Activated CD4-positive, alpha-beta memory T cell treated with anti-CD3 and anti-CD28 coated beads for 36 hours (primary cell): ENCODE data around the gene TSPEAR. TPM values are rescaled to one million over a fixed set of nuclear protein-coding genes. Genes with fewer than 3 reads are reported as not detected.
A peak's percentile ranks its signal among the peaks of the same experiment; 100 is the strongest.
"Not testable (repeated sequence)": the region's sequence is repeated elsewhere in the genome, so short reads cannot be mapped to it uniquely, and the experiment has no call there.

Source experiments
- CTCF ChIA-PET: fragments of 350-600 bp; sonication (Branson Sonifier 250); formaldehyde crosslinking; loops from one replicate; lab custom pipeline; 2021; ENCODE audit warnings: antibody characterized with exemption, inconsistent platforms; lab: Charles Lee
- POLR2A ChIA-PET: fragments of 350-600 bp; sonication (Branson Sonifier 250); formaldehyde crosslinking; loops from one replicate; lab custom pipeline; 2021; ENCODE audit warnings: antibody characterized with exemption; lab: Charles Lee
- DNase-seq: peaks from one replicate; pipeline ENCODE4 v3.0.0-alpha.2; 2020
- H3K27ac Mint-ChIP-seq: one replicate; pipeline ENCODE4 v1.8.0; 2021; ENCODE audit warnings: mixed read lengths
- H3K27me3 Mint-ChIP-seq: one replicate; pipeline ENCODE4 v1.8.0; 2021; ENCODE audit warnings: mixed read lengths
- H3K36me3 Mint-ChIP-seq: one replicate; pipeline ENCODE4 v1.8.0; 2021; ENCODE audit warnings: mixed read lengths
- H3K4me1 Mint-ChIP-seq: one replicate; pipeline ENCODE4 v1.8.0; 2021; ENCODE audit warnings: low read depth, mixed read lengths
- H3K4me3 Mint-ChIP-seq: one replicate; pipeline ENCODE4 v1.8.0; 2021; ENCODE audit warnings: mild to moderate bottlenecking, mixed read lengths
- H3K9me3 Mint-ChIP-seq: one replicate; pipeline ENCODE4 v1.8.0; 2021; ENCODE audit warnings: mixed read lengths
- intact Hi-C: fragments of 100-400 bp; cut with micrococcal nuclease; formaldehyde crosslinking; loops from one replicate; pipeline ENCODE4 v1.15.1; 2023
- total RNA-seq, 2 experiments: library from RNA; stranded (reverse); gene quantifications; one replicate each; pipeline ENCODE4 v1.2.3, GENCODE V29; 2021

The TSPEAR gene
- total RNA-seq, 2 experiments from 2014 or later, result not detected

- H3K27ac Mint-ChIP-seq, result no peak overlapping the region
- POLR2A ChIA-PET, result no interaction called here
- CTCF ChIA-PET, result interaction anchor here (0.6 to 0.7 kb wide), 2 partner anchors 73 to 210 kb away, joined by 3 read pairs; no protein-coding TSS in a partner anchor
- peaks cover 2% of the 10 kb centered on the region for H3K36me3 Mint-ChIP-seq
- intact Hi-C loops, result loop anchor here (10.0 kb wide), 1 partner anchor 71 kb away; the partner anchor contains the start of genes KRTAP12-3 and KRTAP12-4
- no peak overlapping the region for H3K4me3 Mint-ChIP-seq
- H3K9me3 Mint-ChIP-seq, result peaks cover 14% of the 10 kb centered on the region
- DNase-seq, result peak; percentile 71
- H3K4me1 Mint-ChIP-seq, result peaks cover 15% of the 10 kb centered on the region
- peaks cover 13% of the 10 kb centered on the region for H3K27me3 Mint-ChIP-seq
Measured at GRCh38 chr21:44583800-44584147, 127.6 kb downstream of the TSPEAR start.

GRCh38 chr21:44583089-44583799 is 128.1 kb downstream of the TSPEAR start:
- Mint-ChIP-seq H3K27me3 (peaks cover 13% of the 10 kb centered on the region), H3K9me3 (peaks cover 14% of the 10 kb centered on the region), H3K27ac (no peak overlapping the region), H3K4me3 (no peak overlapping the region), H3K36me3 (peaks cover 2% of the 10 kb centered on the region), H3K4me1 (peaks cover 15% of the 10 kb centered on the region)
- CTCF ChIA-PET, result interaction anchor here (0.6 kb wide), 1 partner anchor 80 kb away, joined by 5 read pairs; no protein-coding TSS in a partner anchor
- POLR2A ChIA-PET, result no interaction called here
- intact Hi-C loops, result loop anchor here (10.0 kb wide), 1 partner anchor 72 kb away; the partner anchor contains the start of genes KRTAP12-3 and KRTAP12-4
- DNase-seq, result no peak

- DNase-seq, result no peak
- no peak overlapping the region for H3K27ac Mint-ChIP-seq
- peaks cover 11% of the 10 kb centered on the region for H3K27me3 Mint-ChIP-seq
- intact Hi-C loops, result loop anchor here (10.0 kb wide), 1 partner anchor 73 kb away; the partner anchor contains the start of genes KRTAP12-3 and KRTAP12-4
- peaks cover 4% of the 10 kb centered on the region for H3K36me3 Mint-ChIP-seq
- no peak overlapping the region for H3K4me3 Mint-ChIP-seq
- POLR2A ChIA-PET, result no interaction called here
- H3K9me3 Mint-ChIP-seq, result peaks cover 23% of the 10 kb centered on the region
- peaks cover 15% of the 10 kb centered on the region for H3K4me1 Mint-ChIP-seq
- CTCF ChIA-PET, result no interaction called here
Measured at GRCh38 chr21:44582055-44582454, 129.3 kb downstream of the TSPEAR start.

GRCh38 chr21:44581158-44581557 is 130.2 kb downstream of the TSPEAR start:
- Mint-ChIP-seq H3K4me1 (peaks cover 15% of the 10 kb centered on the region), H3K36me3 (peaks cover 4% of the 10 kb centered on the region)
- CTCF ChIA-PET, result interaction anchor here (0.6 to 1.2 kb wide), 2 partner anchors 212 to 500 kb away, joined by 3 read pairs; no protein-coding TSS in a partner anchor

GRCh38 chr21:44580231-44580821 is 131.0 kb downstream of the TSPEAR start, which contains the start of gene KRTAP10-5:
Gene KRTAP10-5, minus strand, starts transcription at chr21:44580604. Its CDS starts 26 bp downstream, at chr21:44580578.
- H3K27ac Mint-ChIP-seq, DNase-seq, H3K36me3 Mint-ChIP-seq, H3K4me3 Mint-ChIP-seq, POLR2A ChIA-PET, H3K27me3 Mint-ChIP-seq: not testable (repeated sequence)
- CTCF ChIA-PET, result interaction anchor here (1.2 kb wide), 1 partner anchor 213 kb away, joined by 3 read pairs; no protein-coding TSS in a partner anchor
- Mint-ChIP-seq H3K9me3 (peaks cover 33% of the 10 kb centered on the region), H3K4me1 (peaks cover 15% of the 10 kb centered on the region)
- intact Hi-C loops, result loop anchor here (10.0 kb wide), 1 partner anchor 74 kb away; the partner anchor contains the start of genes KRTAP12-3 and KRTAP12-4

More at GRCh38 chr21:44581158-44581557, 130.2 kb downstream of the TSPEAR start:
- H3K27me3 Mint-ChIP-seq, result peaks cover 4% of the 10 kb centered on the region
- no peak overlapping the region for H3K27ac Mint-ChIP-seq
- POLR2A ChIA-PET, result no interaction called here
- H3K4me3 Mint-ChIP-seq, result no peak overlapping the region
- H3K9me3 Mint-ChIP-seq, result peaks cover 30% of the 10 kb centered on the region
- no peak for DNase-seq
- intact Hi-C loops, result loop anchor here (10.0 kb wide), 1 partner anchor 74 kb away; the partner anchor contains the start of genes KRTAP12-3 and KRTAP12-4

- Mint-ChIP-seq H3K4me3 (no peak overlapping the region), H3K36me3 (peaks cover 4% of the 10 kb centered on the region), H3K27ac (no peak overlapping the region), H3K27me3 (no peaks in the 10 kb centered on the region), H3K4me1 (peaks cover 15% of the 10 kb centered on the region), H3K9me3 (peaks cover 33% of the 10 kb centered on the region)
- CTCF ChIA-PET, result no interaction called here
- intact Hi-C loops, result loop anchor here (10.0 kb wide), 1 partner anchor 75 kb away; the partner anchor contains the start of genes KRTAP12-3 and KRTAP12-4
- POLR2A ChIA-PET, result no interaction called here
- no peak for DNase-seq
Measured at GRCh38 chr21:44579833-44580144, 131.6 kb downstream of the TSPEAR start.

GRCh38 chr21:44579056-44579832 is 132.1 kb downstream of the TSPEAR start:
- Mint-ChIP-seq H3K4me3 (no peak overlapping the region), H3K36me3 (peaks cover 4% of the 10 kb centered on the region), H3K4me1 (peaks cover 12% of the 10 kb centered on the region), H3K27me3 (peaks cover 1% of the 10 kb centered on the region), H3K9me3 (peaks cover 33% of the 10 kb centered on the region), H3K27ac (no peak overlapping the region)
- POLR2A ChIA-PET, result no interaction called here
- CTCF ChIA-PET, result no interaction called here
- DNase-seq, result no peak
- intact Hi-C loops, result no loop called here

- H3K4me1 Mint-ChIP-seq, result peaks cover 5% of the 10 kb centered on the region
- peaks cover 33% of the 10 kb centered on the region for H3K9me3 Mint-ChIP-seq
- intact Hi-C loops, result no loop called here
- DNase-seq, result no peak
- H3K27me3 Mint-ChIP-seq, result peaks cover 1% of the 10 kb centered on the region
- H3K36me3 Mint-ChIP-seq, result peaks cover 4% of the 10 kb centered on the region
- ChIA-PET CTCF (no interaction called here), POLR2A (no interaction called here)
- no peak overlapping the region for H3K27ac Mint-ChIP-seq
- H3K4me3 Mint-ChIP-seq, result no peak overlapping the region
Measured at GRCh38 chr21:44578371-44579055, 132.9 kb downstream of the TSPEAR start.

GRCh38 chr21:44576025-44576420 is 135.3 kb downstream of the TSPEAR start:
- POLR2A ChIA-PET, result no interaction called here
- DNase-seq, result no peak
- H3K27ac Mint-ChIP-seq, result no peak overlapping the region

GRCh38 chr21:44575307-44576024 is 135.9 kb downstream of the TSPEAR start:
- Mint-ChIP-seq H3K4me1 (no peaks in the 10 kb centered on the region), H3K9me3 (peaks cover 24% of the 10 kb centered on the region), H3K4me3 (no peak overlapping the region), H3K27ac (no peak overlapping the region), H3K36me3 (peaks cover 2% of the 10 kb centered on the region), H3K27me3 (peaks cover 1% of the 10 kb centered on the region)
- intact Hi-C loops, result no loop called here
- no peak for DNase-seq
- ChIA-PET POLR2A (no interaction called here), CTCF (no interaction called here)

More at GRCh38 chr21:44576025-44576420, 135.3 kb downstream of the TSPEAR start:
- H3K36me3 Mint-ChIP-seq, result peaks cover 3% of the 10 kb centered on the region
- CTCF ChIA-PET, result no interaction called here
- peaks cover 1% of the 10 kb centered on the region for H3K27me3 Mint-ChIP-seq
- no peaks in the 10 kb centered on the region for H3K4me1 Mint-ChIP-seq
- intact Hi-C loops, result no loop called here
- H3K4me3 Mint-ChIP-seq, result no peak overlapping the region
- peaks cover 28% of the 10 kb centered on the region for H3K9me3 Mint-ChIP-seq
